H1 (cell line): ENCODE results near the gene PAIP1. TPM values are rescaled to one million over a fixed set of nuclear protein-coding genes. Genes with fewer than 3 reads are reported as not detected.
"Not testable (repeated sequence)": the region's sequence is repeated elsewhere in the genome, so short reads cannot be mapped to it uniquely, and the experiment has no call there.

Source experiments
- CTCF ChIA-PET: fragments of 300-600 bp; sonication (Branson Sonifier 250); formaldehyde crosslinking; loops from one replicate; lab custom pipeline; 2021; ENCODE audit not compliant: partially characterized antibody; lab: Charles Lee
- POLR2A ChIA-PET: fragments of 300-600 bp; sonication (Branson Sonifier 250); formaldehyde crosslinking; loops from one replicate; lab custom pipeline; 2021; ENCODE audit warnings: inconsistent platforms; ENCODE audit not compliant: partially characterized antibody; lab: Charles Lee
- DNase-seq, 2 experiments: peaks; one replicate each; pipeline versions ENCODE4 v3.0.0 to v3.0.0-alpha.2; 2010 to 2022; ENCODE audit warnings: low spot score in 2 of 2, low read depth in 1 of 2, mixed read lengths in 1 of 2
- FAIRE-seq: peaks from 2 replicates; lab custom pipeline; 2011; peaks lifted over from hg19 to GRCh38; lab: Jason Lieb, UNC
- H2AFZ ChIP-seq: 2 replicates; pipeline ENCODE4 v1.8.1; 2012; ENCODE audit warnings: low read length, inconsistent platforms
- H2AK5ac ChIP-seq: 2 replicates; pipeline ENCODE4 v1.6.1; 2013; ENCODE audit warnings: low read depth, low read length
- H2BK120ac ChIP-seq: replicated peaks from 2 replicates; pipeline ENCODE3; 2013; ENCODE audit warnings: low read depth, low read length, inconsistent platforms
- H2BK12ac ChIP-seq: 2 replicates; pipeline ENCODE4 v1.6.1; 2013; ENCODE audit warnings: low read depth, low read length
- H2BK15ac ChIP-seq: 2 replicates; pipeline ENCODE4 v1.6.1; 2013; ENCODE audit warnings: low read length
- H2BK20ac ChIP-seq: 2 replicates; pipeline ENCODE4 v1.6.1; 2013; ENCODE audit warnings: low read length
- H2BK5ac ChIP-seq: 2 replicates; pipeline ENCODE4 v1.6.1; 2013; ENCODE audit warnings: low read depth, low read length
- H3K14ac ChIP-seq: 2 replicates; pipeline ENCODE4 v1.6.1; 2013; ENCODE audit warnings: inconsistent platforms; ENCODE audit not compliant: insufficient read length
- H3K18ac ChIP-seq: 2 replicates; pipeline ENCODE4 v1.6.1; 2013; ENCODE audit warnings: low read length; ENCODE audit errors: extremely low read depth
- H3K23ac ChIP-seq: 2 replicates; pipeline ENCODE4 v1.6.1; 2013; ENCODE audit warnings: inconsistent platforms; ENCODE audit not compliant: insufficient read length
- H3K23me2 ChIP-seq: 2 replicates; pipeline ENCODE4 v1.6.1; 2013; ENCODE audit warnings: low read depth, low read length
- H3K27ac ChIP-seq: 2 replicates; pipeline ENCODE4 v1.6.1; 2011; ENCODE audit warnings: low read depth, low read length, inconsistent platforms
- H3K27me3 ChIP-seq, 4 experiments: replicated peaks in 1 of 4; 1 replicate in 1 of 4; 2 replicates in 3 of 4; pipeline versions ENCODE4 v1.6.1 to v1.8.1; 2011 to 2013; ENCODE audit warnings: low read length in 3 of 4, mild to moderate bottlenecking in 3 of 4, inconsistent platforms in 2 of 4, mixed read lengths in 2 of 4, moderate library complexity in 1 of 4; ENCODE audit not compliant: control insufficient read depth in 3 of 4, insufficient read depth in 3 of 4; ENCODE audit errors: extremely low read depth in 1 of 4
- H3K36me3 ChIP-seq, 4 experiments: 2 replicates each; pipeline versions ENCODE4 v1.6.1 to v1.8.1; 2011 to 2013; ENCODE audit warnings: mild to moderate bottlenecking in 4 of 4, low read length in 3 of 4, moderate library complexity in 2 of 4, control low read depth in 1 of 4, inconsistent platforms in 1 of 4; ENCODE audit not compliant: insufficient read depth in 4 of 4, control insufficient read depth in 2 of 4
- H3K4ac ChIP-seq: replicated peaks from 2 replicates; pipeline ENCODE3; 2013; ENCODE audit warnings: low read length, low read depth, mixed read lengths, inconsistent platforms; ENCODE audit not compliant: insufficient read length
- H3K4me1 ChIP-seq, 4 experiments: replicated peaks in 1 of 4; 1 replicate in 1 of 4; 2 replicates in 3 of 4; pipeline versions ENCODE4 v1.6.1 to v1.8.1; 2011 to 2013; ENCODE audit warnings: low read length in 3 of 4, inconsistent platforms in 2 of 4, mixed read lengths in 1 of 4; ENCODE audit not compliant: insufficient read depth in 4 of 4, control insufficient read depth in 3 of 4
- H3K4me2 ChIP-seq, 2 experiments: 2 replicates each; pipeline versions ENCODE4 v1.6.1 to v1.8.1; 2011 to 2013; ENCODE audit warnings: low read depth in 2 of 2, low read length in 2 of 2, control low read depth in 1 of 2, inconsistent platforms in 1 of 2, mild to moderate bottlenecking in 1 of 2; ENCODE audit not compliant: insufficient read depth in 1 of 2
- H3K4me3 ChIP-seq, 4 experiments: fragments of 200-600, 300-600 bp in 1 of 4; sonication (generic), shearing (Covaris generic), sonication (Bioruptor Twin) in 1 of 4; 2 replicates each; pipeline versions ENCODE4 v1.5.1 to v1.8.1; 2011 to 2016; ENCODE audit warnings: low read length in 4 of 4, low read depth in 3 of 4, control low read depth in 2 of 4, inconsistent platforms in 2 of 4, mild to moderate bottlenecking in 2 of 4, mixed read lengths in 1 of 4, moderate library complexity in 1 of 4; ENCODE audit not compliant: insufficient read depth in 2 of 4; ENCODE audit errors: extremely low read depth in 1 of 4
- H3K56ac ChIP-seq: replicated peaks from 2 replicates; pipeline ENCODE3; 2013; ENCODE audit warnings: low read depth, mild to moderate bottlenecking, mixed read lengths, low read length, inconsistent platforms; ENCODE audit not compliant: insufficient read length
- H3K79me1 ChIP-seq: 2 replicates; pipeline ENCODE4 v1.6.1; 2013; ENCODE audit warnings: low read depth, low read length, control low read depth
- H3K79me2 ChIP-seq, 2 experiments: 2 replicates each; pipeline versions ENCODE4 v1.6.1 to v1.8.1; 2012 to 2013; ENCODE audit warnings: low read length in 2 of 2, mild to moderate bottlenecking in 2 of 2, inconsistent platforms in 1 of 2; ENCODE audit not compliant: insufficient read depth in 2 of 2, control insufficient read depth in 1 of 2
- H3K9ac ChIP-seq, 4 experiments: replicated peaks in 1 of 4; 1 replicate in 1 of 4; 2 replicates in 3 of 4; pipeline versions ENCODE4 v1.6.1 to v1.8.1; 2011 to 2013; ENCODE audit warnings: low read depth in 3 of 4, low read length in 3 of 4, control low read depth in 2 of 4, mild to moderate bottlenecking in 2 of 4, moderate library complexity in 2 of 4, inconsistent platforms in 1 of 4; ENCODE audit errors: extremely low read depth in 1 of 4
- H3K9me3 ChIP-seq, 2 experiments: 2 replicates each; pipeline versions ENCODE4 v1.6.1 to v1.8.1; 2012 to 2013; ENCODE audit warnings: mild to moderate bottlenecking in 2 of 2, moderate library complexity in 2 of 2, control low read depth in 1 of 2, inconsistent platforms in 1 of 2, low read depth in 1 of 2, low read length in 1 of 2, mixed read lengths in 1 of 2; ENCODE audit not compliant: insufficient read depth in 2 of 2
- H4K20me1 ChIP-seq, 2 experiments: replicated peaks in 1 of 2; 2 replicates each; pipeline versions ENCODE3 to v1.8.1; 2011 to 2013; ENCODE audit warnings: inconsistent platforms in 2 of 2, low read length in 2 of 2, mild to moderate bottlenecking in 1 of 2; ENCODE audit not compliant: insufficient read depth in 2 of 2, control insufficient read depth in 1 of 2
- H4K5ac ChIP-seq: 2 replicates; pipeline ENCODE4 v1.6.1; 2013; ENCODE audit warnings: low read length, low read depth, mixed read lengths, inconsistent platforms; ENCODE audit not compliant: insufficient read length
- H4K8ac ChIP-seq: 2 replicates; pipeline ENCODE4 v1.8.0; 2013; ENCODE audit warnings: mild to moderate bottlenecking, moderate library complexity, low read length, inconsistent platforms; ENCODE audit not compliant: insufficient read depth; ENCODE audit errors: extremely low read depth
- H4K91ac ChIP-seq: replicated peaks from 2 replicates; pipeline ENCODE3; 2013; ENCODE audit warnings: low read length, mixed read lengths, inconsistent platforms; ENCODE audit not compliant: insufficient read length
- WGBS, 2 experiments: shearing (Covaris generic) in 1 of 2; methylation state at CpG; one replicate each; pipeline versions ENCODE4 v1.1.6 to v1.1.7; 2013 to 2015; ENCODE audit warnings: low lambda C conversion rate in 2 of 2, mixed read lengths in 2 of 2, inconsistent platforms in 1 of 2, low coverage in 1 of 2, missing lambda C conversion rate in 1 of 2; ENCODE audit not compliant: insufficient replicate concordance in 2 of 2, insufficient coverage in 1 of 2, insufficient read length in 1 of 2; ENCODE audit errors: extremely low coverage in 1 of 2, missing lambda C conversion rate in 1 of 2; 5-methylcytosine and 5-hydroxymethylcytosine counted together
- polyA plus RNA-seq, 7 experiments: library from polyadenylated mRNA; depleted of rRNA in 3 of 7; stranded (reverse) in 5 of 7; unstranded in 2 of 7; fragments of >200 nt in 5 of 7; fragments of 200-250 nt in 2 of 7; gene quantifications; 1 replicate in 5 of 7; 2 replicates in 1 of 7; 4 replicates in 1 of 7; pipeline versions ENCODE4 v1.2.1 to v1.2.3, GENCODE V29; 2011 to 2013; ENCODE audit warnings: missing spikeins in 2 of 7, mixed read lengths in 2 of 7
- total RNA-seq: library from RNA; stranded (reverse); fragmentation: NEBNext Ultra II Directional; extraction: Animal tissue kit (Norgen Biotek cat#: 25700); gene quantifications from 2 replicates; pipeline ENCODE4 v1.2.1, GENCODE V29; 2021

Gene PAIP1
- total and polyA plus RNA-seq, 2 of the 8 experiments (the other 6 are each of a cell fraction or from before 2014, with no cell fraction given): 62.9 to 89.5 TPM

DNA sequence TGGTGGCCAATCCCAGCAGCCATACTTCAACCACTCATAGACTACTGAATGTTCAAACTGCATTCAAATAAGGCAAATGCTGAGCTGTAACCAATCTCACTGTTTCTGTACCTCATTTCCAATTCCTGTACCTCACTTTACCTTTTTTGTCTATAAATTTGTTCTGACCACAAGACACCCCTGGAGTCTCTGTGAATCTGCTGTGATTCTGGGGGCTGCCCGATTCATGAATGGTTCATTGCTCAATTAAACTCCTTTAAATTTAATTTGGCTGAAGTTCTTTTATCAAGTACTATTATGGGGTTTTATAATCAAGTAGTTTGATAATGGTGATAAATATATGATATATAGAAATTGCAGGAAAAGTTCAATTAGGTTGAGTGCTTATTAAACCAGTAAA, 42.0 kb upstream of the PAIP1 start:
- CTCF ChIA-PET, FAIRE-seq, H3K79me2 ChIP-seq, H3K79me1 ChIP-seq, H3K4ac ChIP-seq, H2BK15ac ChIP-seq, H2BK5ac ChIP-seq, H4K20me1 ChIP-seq, H4K91ac ChIP-seq, H2AK5ac ChIP-seq, H4K8ac ChIP-seq, H3K23ac ChIP-seq, H2AFZ ChIP-seq, H2BK120ac ChIP-seq, DNase-seq, H4K5ac ChIP-seq, H3K9me3 ChIP-seq, POLR2A ChIA-PET, H3K4me1 ChIP-seq, H3K36me3 ChIP-seq, H3K14ac ChIP-seq, H3K4me2 ChIP-seq, H3K4me3 ChIP-seq, H3K27me3 ChIP-seq, H3K18ac ChIP-seq, H2BK20ac ChIP-seq, H3K9ac ChIP-seq, H3K27ac ChIP-seq, H3K56ac ChIP-seq, H2BK12ac ChIP-seq: not testable (repeated sequence)
- peaks cover 10% of the 10 kb centered on the region for H3K23me2 ChIP-seq
- WGBS, 2 experiments: 90% methylated on average over 1 of the region's 1 CpG; no CpG with 5 or more reads in 1 of the 2 experiments
